ENCODE results near the gene DDB1. TPM values are rescaled to one million over a fixed set of nuclear protein-coding genes. Genes with fewer than 3 reads are reported as not detected.

DDB1 gene
- total RNA-seq, 2 experiments from 2014 or later: 227 to 236 TPM

GRCh38 chr11:61353131-61354067 is 20.5 kb upstream of the DDB1 start:
- no peak for DNase-seq
- H3K27me3 Mint-ChIP-seq (ENCODE audit: low read depth): no peaks in the 10 kb centered on the region
- no peaks in the 10 kb centered on the region for H3K9me3 Mint-ChIP-seq
- intact Hi-C loops (cut with micrococcal nuclease): no loop called here
- CTCF ChIA-PET: interaction anchor here (2.3 to 7.0 kb wide), 2 partner anchors 16 to 32 kb away, joined by 9 to 49 read pairs; no protein-coding TSS in a partner anchor
- H3K4me1 Mint-ChIP-seq (ENCODE audit: low read depth): peaks cover 11% of the 10 kb centered on the region
- no peak overlapping the region for H3K4me3 Mint-ChIP-seq
- H3K27ac Mint-ChIP-seq: no peak overlapping the region
- H3K36me3 Mint-ChIP-seq (ENCODE audit: low read depth): peaks cover 15% of the 10 kb centered on the region

GRCh38 chr11:61352038-61352437 is 19.1 kb upstream of the DDB1 start:
- DNase-seq: no peak
- H3K4me3 Mint-ChIP-seq: no peak overlapping the region
- intact Hi-C loops (cut with micrococcal nuclease): no loop called here
- CTCF ChIA-PET: interaction anchor here (0.6 to 7.0 kb wide), 3 partner anchors 10 to 161 kb away, joined by 3 to 49 read pairs (median 4); no protein-coding TSS in a partner anchor
- H3K4me1 Mint-ChIP-seq (ENCODE audit: low read depth): peaks cover 6% of the 10 kb centered on the region
- H3K36me3 Mint-ChIP-seq (ENCODE audit: low read depth): peaks cover 17% of the 10 kb centered on the region
- no peaks in the 10 kb centered on the region for H3K27me3 Mint-ChIP-seq (ENCODE audit: low read depth)
- no peaks in the 10 kb centered on the region for H3K9me3 Mint-ChIP-seq
- no peak overlapping the region for H3K27ac Mint-ChIP-seq

GRCh38 chr11:61350803-61351202 is 17.9 kb upstream of the DDB1 start:
- no peaks in the 10 kb centered on the region for H3K9me3 Mint-ChIP-seq
- peaks cover 2% of the 10 kb centered on the region for H3K4me1 Mint-ChIP-seq (ENCODE audit: low read depth)
- intact Hi-C loops (cut with micrococcal nuclease): no loop called here
- no peak for DNase-seq
- no peak overlapping the region for H3K27ac Mint-ChIP-seq
- CTCF ChIA-PET: interaction anchor here (1.4 to 1.5 kb wide), 2 partner anchors 9 to 15 kb away, joined by 3 to 4 read pairs; no protein-coding TSS in a partner anchor
- no peak overlapping the region for H3K4me3 Mint-ChIP-seq
- H3K27me3 Mint-ChIP-seq (ENCODE audit: low read depth): no peaks in the 10 kb centered on the region
- H3K36me3 Mint-ChIP-seq (ENCODE audit: low read depth): peaks cover 16% of the 10 kb centered on the region

GRCh38 chr11:61350336-61350735 is 17.4 kb upstream of the DDB1 start:
- Mint-ChIP-seq H3K4me3 (no peak overlapping the region), H3K27ac (no peak overlapping the region), H3K27me3 (ENCODE audit: low read depth) (no peaks in the 10 kb centered on the region), H3K4me1 (ENCODE audit: low read depth) (peaks cover 2% of the 10 kb centered on the region), H3K9me3 (no peaks in the 10 kb centered on the region), H3K36me3 (ENCODE audit: low read depth) (peaks cover 16% of the 10 kb centered on the region)
- no peak for DNase-seq
- CTCF ChIA-PET: interaction anchor here (1.5 kb wide), 1 partner anchor 15 kb away, joined by 4 read pairs; no protein-coding TSS in a partner anchor
- intact Hi-C loops (cut with micrococcal nuclease): no loop called here

GRCh38 chr11:61349916-61350315 is 17.0 kb upstream of the DDB1 start:
- intact Hi-C loops (cut with micrococcal nuclease): no loop called here
- H3K36me3 Mint-ChIP-seq (ENCODE audit: low read depth): peaks cover 16% of the 10 kb centered on the region
- H3K4me3 Mint-ChIP-seq: no peak overlapping the region
- no peak for DNase-seq
- H3K27ac Mint-ChIP-seq: no peak overlapping the region
- CTCF ChIA-PET: interaction anchor here (1.5 kb wide), 1 partner anchor 14 kb away, joined by 4 read pairs; no protein-coding TSS in a partner anchor
- peaks cover 2% of the 10 kb centered on the region for H3K4me1 Mint-ChIP-seq (ENCODE audit: low read depth)
- no peaks in the 10 kb centered on the region for H3K9me3 Mint-ChIP-seq
- no peaks in the 10 kb centered on the region for H3K27me3 Mint-ChIP-seq (ENCODE audit: low read depth)

- intact Hi-C loops (cut with micrococcal nuclease): no loop called here
- CTCF ChIA-PET: interaction anchor here (1.0 to 2.2 kb wide), 3 partner anchors 13 to 37 kb away, joined by 4 to 12 read pairs (median 4); no protein-coding TSS in a partner anchor
- H3K4me3 Mint-ChIP-seq: no peak overlapping the region
- peaks cover 2% of the 10 kb centered on the region for H3K4me1 Mint-ChIP-seq (ENCODE audit: low read depth)
- peaks cover 19% of the 10 kb centered on the region for H3K36me3 Mint-ChIP-seq (ENCODE audit: low read depth)
- no peak for DNase-seq
- no peaks in the 10 kb centered on the region for H3K27me3 Mint-ChIP-seq (ENCODE audit: low read depth)
- H3K9me3 Mint-ChIP-seq: no peaks in the 10 kb centered on the region
- no peak overlapping the region for H3K27ac Mint-ChIP-seq
Observed at GRCh38 chr11:61349189-61349751, 16.4 kb upstream of the DDB1 start.

- intact Hi-C loops (cut with micrococcal nuclease): no loop called here
- no peaks in the 10 kb centered on the region for H3K4me1 Mint-ChIP-seq (ENCODE audit: low read depth)
Observed at GRCh38 chr11:61347916-61348461, 15.1 kb upstream of the DDB1 start.

GRCh38 chr11:61345954-61346843 is 13.3 kb upstream of the DDB1 start:
- H3K36me3 Mint-ChIP-seq (ENCODE audit: low read depth): peaks cover 17% of the 10 kb centered on the region
- intact Hi-C loops (cut with micrococcal nuclease): no loop called here
- CTCF ChIA-PET: interaction anchor here (1.2 kb wide), 1 partner anchor 10 kb away, joined by 6 read pairs; no protein-coding TSS in a partner anchor
- no peaks in the 10 kb centered on the region for H3K4me1 Mint-ChIP-seq (ENCODE audit: low read depth)
- no peak for DNase-seq
- no peak overlapping the region for H3K4me3 Mint-ChIP-seq
- no peaks in the 10 kb centered on the region for H3K9me3 Mint-ChIP-seq
- no peaks in the 10 kb centered on the region for H3K27me3 Mint-ChIP-seq (ENCODE audit: low read depth)
- no peak overlapping the region for H3K27ac Mint-ChIP-seq

More at GRCh38 chr11:61347916-61348461, 15.1 kb upstream of the DDB1 start:
- Mint-ChIP-seq H3K36me3 (ENCODE audit: low read depth) (peaks cover 14% of the 10 kb centered on the region), H3K27ac (no peak overlapping the region), H3K27me3 (ENCODE audit: low read depth) (no peaks in the 10 kb centered on the region), H3K4me3 (no peak overlapping the region), H3K9me3 (no peaks in the 10 kb centered on the region)
- CTCF ChIA-PET: interaction anchor here (1.0 to 2.2 kb wide), 3 partner anchors 12 to 39 kb away, joined by 4 to 12 read pairs (median 6); no protein-coding TSS in a partner anchor
- no peak for DNase-seq

GRCh38 chr11:61345170-61345610 is 12.3 kb upstream of the DDB1 start:
- CTCF ChIA-PET: no interaction called here
- no peak for DNase-seq
- Mint-ChIP-seq H3K27ac (no peak overlapping the region), H3K4me1 (ENCODE audit: low read depth) (no peaks in the 10 kb centered on the region), H3K36me3 (ENCODE audit: low read depth) (peaks cover 19% of the 10 kb centered on the region), H3K9me3 (no peaks in the 10 kb centered on the region), H3K4me3 (no peak overlapping the region), H3K27me3 (ENCODE audit: low read depth) (no peaks in the 10 kb centered on the region)
- intact Hi-C loops (cut with micrococcal nuclease): no loop called here

- no peak overlapping the region for H3K4me3 Mint-ChIP-seq
- CTCF ChIA-PET: interaction anchor here (0.7 kb wide), 1 partner anchor 188 kb away, joined by 4 read pairs; no protein-coding TSS in a partner anchor
- peaks cover 19% of the 10 kb centered on the region for H3K36me3 Mint-ChIP-seq (ENCODE audit: low read depth)
- H3K27ac Mint-ChIP-seq: no peak overlapping the region
- no peak for DNase-seq
- H3K4me1 Mint-ChIP-seq (ENCODE audit: low read depth): no peaks in the 10 kb centered on the region
- intact Hi-C loops (cut with micrococcal nuclease): no loop called here
- no peaks in the 10 kb centered on the region for H3K9me3 Mint-ChIP-seq
- no peaks in the 10 kb centered on the region for H3K27me3 Mint-ChIP-seq (ENCODE audit: low read depth)
Observed at GRCh38 chr11:61343792-61344745, 11.2 kb upstream of the DDB1 start.

Measured in activated naive CD4-positive, alpha-beta T cell treated with anti-CD3 and anti-CD28 coated beads for 36 hours (primary cell).